ENCODE results near the gene CD22. TPM values are rescaled to one million over a fixed set of nuclear protein-coding genes. Genes with fewer than 3 reads are reported as not detected.

The CD22 gene
- total and polyA plus RNA-seq, 4 donors = 0.15 to 4.1 (median 1.3) TPM

DNA sequence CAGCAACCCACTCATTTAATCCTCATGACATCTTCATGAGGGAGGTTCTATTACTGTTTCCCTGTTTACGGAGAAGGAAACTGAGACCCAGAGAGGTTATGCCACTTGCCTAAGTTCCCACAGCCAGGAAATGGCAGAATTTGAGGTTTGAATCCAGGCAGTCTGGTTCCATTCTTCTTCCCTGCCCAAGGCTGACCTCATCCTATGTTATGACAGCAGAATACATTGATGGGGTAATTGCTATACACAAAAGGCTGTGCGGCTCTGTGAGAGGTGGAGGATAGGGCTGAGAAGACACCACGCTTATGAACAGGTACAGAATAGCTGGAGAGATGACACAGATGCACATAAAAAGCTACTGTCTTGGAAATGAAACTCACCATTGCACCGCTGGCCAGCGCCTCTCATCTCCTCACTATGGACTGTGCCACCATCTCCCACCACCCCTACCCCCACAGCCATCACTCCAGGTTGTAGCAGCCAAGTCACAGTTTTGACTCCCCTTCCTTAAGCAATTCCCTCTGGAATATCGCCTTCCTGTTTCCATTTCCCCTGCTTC is 25.6 kb upstream of the CD22 start:
- Histone ChIP-seq H3K27me3 (ENCODE audit: control insufficient read depth in 4 of 4, insufficient read depth in 4 of 4, low read length in 3 of 4) (no peaks in the 10 kb centered on the region), H3K27ac (ENCODE audit: low read depth in 1 of 2, low read length in 2 of 2) (no peak overlapping the region), H3K4me1 (ENCODE audit: control insufficient read depth in 4 of 4, insufficient read depth in 4 of 4, low read length in 3 of 4) (peaks cover 0 to 8% (median 3%) of the 10 kb centered on the region in 4 donors), H3K9me3 (ENCODE audit: control insufficient read depth in 4 of 4, low read length in 3 of 4) (no peaks in the 10 kb centered on the region), H3K36me3 (ENCODE audit: control insufficient read depth in 4 of 4, insufficient read depth in 3 of 4, low read depth in 1 of 4, low read length in 3 of 4) (no peaks in the 10 kb centered on the region), H3K4me3 (ENCODE audit: low read depth in 1 of 3, low read length in 3 of 3) (no peak overlapping the region), H3K9ac (ENCODE audit: low read depth in 1 of 2, low read length in 2 of 2) (no peak overlapping the region)
- no peak for DNase-seq (ENCODE audit: low spot score)
- TF ChIP-seq, protein P1, sequence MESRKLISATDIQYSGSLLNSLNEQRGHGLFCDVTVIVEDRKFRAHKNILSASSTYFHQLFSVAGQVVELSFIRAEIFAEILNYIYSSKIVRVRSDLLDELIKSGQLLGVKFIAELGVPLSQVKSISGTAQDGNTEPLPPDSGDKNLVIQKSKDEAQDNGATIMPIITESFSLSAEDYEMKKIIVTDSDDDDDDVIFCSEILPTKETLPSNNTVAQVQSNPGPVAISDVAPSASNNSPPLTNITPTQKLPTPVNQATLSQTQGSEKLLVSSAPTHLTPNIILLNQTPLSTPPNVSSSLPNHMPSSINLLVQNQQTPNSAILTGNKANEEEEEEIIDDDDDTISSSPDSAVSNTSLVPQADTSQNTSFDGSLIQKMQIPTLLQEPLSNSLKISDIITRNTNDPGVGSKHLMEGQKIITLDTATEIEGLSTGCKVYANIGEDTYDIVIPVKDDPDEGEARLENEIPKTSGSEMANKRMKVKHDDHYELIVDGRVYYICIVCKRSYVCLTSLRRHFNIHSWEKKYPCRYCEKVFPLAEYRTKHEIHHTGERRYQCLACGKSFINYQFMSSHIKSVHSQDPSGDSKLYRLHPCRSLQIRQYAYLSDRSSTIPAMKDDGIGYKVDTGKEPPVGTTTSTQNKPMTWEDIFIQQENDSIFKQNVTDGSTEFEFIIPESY (IDR thresholded peaks at IDR 0.05) = no peak
- TF ChIP-seq, protein P2, sequence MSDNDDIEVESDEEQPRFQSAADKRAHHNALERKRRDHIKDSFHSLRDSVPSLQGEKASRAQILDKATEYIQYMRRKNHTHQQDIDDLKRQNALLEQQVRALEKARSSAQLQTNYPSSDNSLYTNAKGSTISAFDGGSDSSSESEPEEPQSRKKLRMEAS (IDR thresholded peaks at IDR 0.05) = no peak
- TF ChIP-seq TAF1 (conservative IDR thresholded peaks at IDR 0.05) (no peak), EGR1 (IDR thresholded peaks at IDR 0.05; ENCODE audit: low read depth in 2 of 2) (no peak), JUND (IDR thresholded peaks at IDR 0.05) (no peak), NR2F2 (IDR thresholded peaks at IDR 0.05) (no peak)
- 89% methylated on average over 6 of the region's 6 CpGs for WGBS

DNA sequence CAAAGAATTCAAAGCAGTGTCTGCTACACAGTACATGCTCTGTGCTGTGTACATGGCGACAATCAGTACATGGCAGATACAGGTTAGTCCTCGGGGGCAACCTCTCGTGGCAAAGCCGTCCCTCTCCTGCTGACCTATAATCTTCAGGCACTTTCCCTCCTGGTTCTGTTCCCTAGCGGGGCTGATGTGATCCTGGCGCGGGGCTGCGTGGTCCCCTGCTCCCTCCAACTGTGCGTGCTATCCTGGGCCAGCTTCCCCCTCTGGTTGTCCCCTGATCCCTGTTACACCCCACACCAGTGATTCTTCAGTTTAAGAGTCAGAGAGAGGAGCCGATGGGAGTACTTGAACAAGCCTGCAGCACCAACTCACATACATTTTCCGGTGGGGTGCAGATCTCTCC is 25.0 kb upstream of the CD22 start:
- TF ChIP-seq, protein P3, sequence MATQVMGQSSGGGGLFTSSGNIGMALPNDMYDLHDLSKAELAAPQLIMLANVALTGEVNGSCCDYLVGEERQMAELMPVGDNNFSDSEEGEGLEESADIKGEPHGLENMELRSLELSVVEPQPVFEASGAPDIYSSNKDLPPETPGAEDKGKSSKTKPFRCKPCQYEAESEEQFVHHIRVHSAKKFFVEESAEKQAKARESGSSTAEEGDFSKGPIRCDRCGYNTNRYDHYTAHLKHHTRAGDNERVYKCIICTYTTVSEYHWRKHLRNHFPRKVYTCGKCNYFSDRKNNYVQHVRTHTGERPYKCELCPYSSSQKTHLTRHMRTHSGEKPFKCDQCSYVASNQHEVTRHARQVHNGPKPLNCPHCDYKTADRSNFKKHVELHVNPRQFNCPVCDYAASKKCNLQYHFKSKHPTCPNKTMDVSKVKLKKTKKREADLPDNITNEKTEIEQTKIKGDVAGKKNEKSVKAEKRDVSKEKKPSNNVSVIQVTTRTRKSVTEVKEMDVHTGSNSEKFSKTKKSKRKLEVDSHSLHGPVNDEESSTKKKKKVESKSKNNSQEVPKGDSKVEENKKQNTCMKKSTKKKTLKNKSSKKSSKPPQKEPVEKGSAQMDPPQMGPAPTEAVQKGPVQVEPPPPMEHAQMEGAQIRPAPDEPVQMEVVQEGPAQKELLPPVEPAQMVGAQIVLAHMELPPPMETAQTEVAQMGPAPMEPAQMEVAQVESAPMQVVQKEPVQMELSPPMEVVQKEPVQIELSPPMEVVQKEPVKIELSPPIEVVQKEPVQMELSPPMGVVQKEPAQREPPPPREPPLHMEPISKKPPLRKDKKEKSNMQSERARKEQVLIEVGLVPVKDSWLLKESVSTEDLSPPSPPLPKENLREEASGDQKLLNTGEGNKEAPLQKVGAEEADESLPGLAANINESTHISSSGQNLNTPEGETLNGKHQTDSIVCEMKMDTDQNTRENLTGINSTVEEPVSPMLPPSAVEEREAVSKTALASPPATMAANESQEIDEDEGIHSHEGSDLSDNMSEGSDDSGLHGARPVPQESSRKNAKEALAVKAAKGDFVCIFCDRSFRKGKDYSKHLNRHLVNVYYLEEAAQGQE (IDR thresholded peaks at IDR 0.05) = no peak
- no peak for TF ChIP-seq RAD21 (IDR thresholded peaks at IDR 0.05)
- TF ChIP-seq EGR1 (IDR thresholded peaks at IDR 0.05; ENCODE audit: low read depth in 2 of 2) = no peak
- TF ChIP-seq, protein P4, sequence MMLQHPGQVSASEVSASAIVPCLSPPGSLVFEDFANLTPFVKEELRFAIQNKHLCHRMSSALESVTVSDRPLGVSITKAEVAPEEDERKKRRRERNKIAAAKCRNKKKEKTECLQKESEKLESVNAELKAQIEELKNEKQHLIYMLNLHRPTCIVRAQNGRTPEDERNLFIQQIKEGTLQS (IDR thresholded peaks at IDR 0.05) = no peak
- TF ChIP-seq SP1 (IDR thresholded peaks at IDR 0.05) = no peak
- TF ChIP-seq, protein P2 (IDR thresholded peaks at IDR 0.05) = no peak
- no peak for TF ChIP-seq NR2F2 (IDR thresholded peaks at IDR 0.05)
- TF ChIP-seq YY1 (IDR thresholded peaks at IDR 0.05) = no peak
- no peak for TF ChIP-seq TAF1 (conservative IDR thresholded peaks at IDR 0.05)
- no peak for TF ChIP-seq RXRA (IDR thresholded peaks at IDR 0.05)
- no peak for TF ChIP-seq GABPA (IDR thresholded peaks at IDR 0.05 in 1 of 2, conservative IDR thresholded peaks at IDR 0.05 in 1 of 2)
- TF ChIP-seq HNF4A (conservative IDR thresholded peaks at IDR 0.05) = no peak
- TF ChIP-seq HNF4G (IDR thresholded peaks at IDR 0.05) = no peak
- no peak for TF ChIP-seq FOXA2 (IDR thresholded peaks at IDR 0.05)
- TF ChIP-seq, protein P1 (IDR thresholded peaks at IDR 0.05) = no peak
- TF ChIP-seq FOXA1 (IDR thresholded peaks at IDR 0.05) = no peak
- TF ChIP-seq, protein P5, sequence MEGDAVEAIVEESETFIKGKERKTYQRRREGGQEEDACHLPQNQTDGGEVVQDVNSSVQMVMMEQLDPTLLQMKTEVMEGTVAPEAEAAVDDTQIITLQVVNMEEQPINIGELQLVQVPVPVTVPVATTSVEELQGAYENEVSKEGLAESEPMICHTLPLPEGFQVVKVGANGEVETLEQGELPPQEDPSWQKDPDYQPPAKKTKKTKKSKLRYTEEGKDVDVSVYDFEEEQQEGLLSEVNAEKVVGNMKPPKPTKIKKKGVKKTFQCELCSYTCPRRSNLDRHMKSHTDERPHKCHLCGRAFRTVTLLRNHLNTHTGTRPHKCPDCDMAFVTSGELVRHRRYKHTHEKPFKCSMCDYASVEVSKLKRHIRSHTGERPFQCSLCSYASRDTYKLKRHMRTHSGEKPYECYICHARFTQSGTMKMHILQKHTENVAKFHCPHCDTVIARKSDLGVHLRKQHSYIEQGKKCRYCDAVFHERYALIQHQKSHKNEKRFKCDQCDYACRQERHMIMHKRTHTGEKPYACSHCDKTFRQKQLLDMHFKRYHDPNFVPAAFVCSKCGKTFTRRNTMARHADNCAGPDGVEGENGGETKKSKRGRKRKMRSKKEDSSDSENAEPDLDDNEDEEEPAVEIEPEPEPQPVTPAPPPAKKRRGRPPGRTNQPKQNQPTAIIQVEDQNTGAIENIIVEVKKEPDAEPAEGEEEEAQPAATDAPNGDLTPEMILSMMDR (IDR thresholded peaks at IDR 0.05; ENCODE audit: low read depth, low read length, missing input control) = no peak
- TF ChIP-seq JUND (IDR thresholded peaks at IDR 0.05) = no peak
- DNase-seq (ENCODE audit: low spot score) = no peak
- 92% methylated on average over 11 of the region's 11 CpGs for WGBS
- Histone ChIP-seq H3K9ac (ENCODE audit: low read depth in 1 of 2, low read length in 2 of 2) (no peak overlapping the region), H3K36me3 (ENCODE audit: control insufficient read depth in 4 of 4, insufficient read depth in 3 of 4, low read depth in 1 of 4, low read length in 3 of 4) (no peaks in the 10 kb centered on the region), H3K4me3 (ENCODE audit: low read depth in 1 of 3, low read length in 3 of 3) (no peak overlapping the region), H3K9me3 (ENCODE audit: control insufficient read depth in 4 of 4, low read length in 3 of 4) (no peaks in the 10 kb centered on the region), H3K27me3 (ENCODE audit: control insufficient read depth in 4 of 4, insufficient read depth in 4 of 4, low read length in 3 of 4) (no peaks in the 10 kb centered on the region), H3K4me1 (ENCODE audit: control insufficient read depth in 4 of 4, insufficient read depth in 4 of 4, low read length in 3 of 4) (peaks cover 0 to 8% (median 3%) of the 10 kb centered on the region in 4 donors), H3K27ac (ENCODE audit: low read depth in 1 of 2, low read length in 2 of 2) (no peak overlapping the region)
